ENCODE measurements around the gene PLEKHG1.

Gene PLEKHG1

DNA sequence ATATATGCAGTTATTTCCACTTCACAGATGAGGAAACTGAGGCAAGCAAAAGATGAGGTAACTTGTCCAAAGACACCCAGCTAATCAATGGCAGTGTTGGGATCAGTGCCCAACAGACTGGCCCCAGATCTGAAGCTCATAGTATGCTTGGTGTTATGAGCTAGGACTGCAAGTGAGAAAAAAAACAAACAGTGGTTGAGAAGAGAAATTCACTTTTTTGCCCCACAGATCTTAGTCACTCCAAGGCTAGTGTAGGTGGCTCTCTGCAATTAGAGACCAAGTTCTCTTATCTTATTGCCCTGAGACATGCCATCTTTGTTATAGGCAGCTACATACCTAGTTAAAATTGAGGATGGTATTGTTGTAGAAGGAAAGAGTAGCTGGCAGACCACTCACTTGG is 16.3 kb downstream of the PLEKHG1 start:
- no peak overlapping the region for H3K27ac ChIP-seq (ENCODE audit: low read depth, low read length)
- no peaks in the 10 kb centered on the region for H3K36me3 ChIP-seq (ENCODE audit: control insufficient read depth in 5 of 5, insufficient read depth in 5 of 5, low read length in 5 of 5)
- no peaks in the 10 kb centered on the region for H3K9me3 ChIP-seq (ENCODE audit: control insufficient read depth in 5 of 5, low read length in 5 of 5)
- peaks cover 0 to 31% (median 0%) of the 10 kb centered on the region in 5 donors for H3K4me1 ChIP-seq (ENCODE audit: control insufficient read depth in 5 of 5, insufficient read depth in 5 of 5, low read length in 5 of 5)
- H3K4me3 ChIP-seq (ENCODE audit: low read depth in 1 of 5, low read length in 5 of 5), result no peak overlapping the region
- H3K9ac ChIP-seq (ENCODE audit: low read length in 5 of 5), result no peak overlapping the region
- H3K27me3 ChIP-seq (ENCODE audit: control insufficient read depth in 5 of 5, insufficient read depth in 4 of 5, low read length in 5 of 5), result no peaks in the 10 kb centered on the region

DNA sequence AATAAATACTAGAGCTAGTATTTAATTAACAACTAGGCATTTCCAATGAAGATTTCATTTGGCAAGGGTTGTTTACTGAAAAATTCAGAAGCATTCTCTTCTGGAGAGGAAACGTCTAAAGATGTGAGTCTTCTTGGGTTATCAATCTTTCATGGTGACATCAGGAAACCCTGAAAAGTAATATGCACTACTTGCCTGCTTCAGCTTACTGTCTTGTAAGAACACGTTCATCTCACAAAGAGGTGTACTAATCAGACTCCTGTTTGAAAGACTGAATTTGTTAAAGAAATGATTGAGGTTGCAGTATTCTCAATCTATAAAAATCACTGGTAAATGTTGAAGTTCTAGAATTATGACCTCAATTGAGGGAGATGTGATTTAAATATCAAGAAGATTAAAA is 16.9 kb downstream of the PLEKHG1 start:
- no peaks in the 10 kb centered on the region for H3K36me3 ChIP-seq (ENCODE audit: control insufficient read depth in 5 of 5, insufficient read depth in 5 of 5, low read length in 5 of 5)
- peaks cover 0 to 35% (median 0%) of the 10 kb centered on the region in 5 donors for H3K4me1 ChIP-seq (ENCODE audit: control insufficient read depth in 5 of 5, insufficient read depth in 5 of 5, low read length in 5 of 5)
- no peak overlapping the region for H3K4me3 ChIP-seq (ENCODE audit: low read depth in 1 of 5, low read length in 5 of 5)
- no peak overlapping the region for H3K9ac ChIP-seq (ENCODE audit: low read length in 5 of 5)
- no peaks in the 10 kb centered on the region for H3K27me3 ChIP-seq (ENCODE audit: control insufficient read depth in 5 of 5, insufficient read depth in 4 of 5, low read length in 5 of 5)
- H3K27ac ChIP-seq (ENCODE audit: low read depth, low read length), result no peak overlapping the region
- no peaks in the 10 kb centered on the region for H3K9me3 ChIP-seq (ENCODE audit: control insufficient read depth in 5 of 5, low read length in 5 of 5)

DNA sequence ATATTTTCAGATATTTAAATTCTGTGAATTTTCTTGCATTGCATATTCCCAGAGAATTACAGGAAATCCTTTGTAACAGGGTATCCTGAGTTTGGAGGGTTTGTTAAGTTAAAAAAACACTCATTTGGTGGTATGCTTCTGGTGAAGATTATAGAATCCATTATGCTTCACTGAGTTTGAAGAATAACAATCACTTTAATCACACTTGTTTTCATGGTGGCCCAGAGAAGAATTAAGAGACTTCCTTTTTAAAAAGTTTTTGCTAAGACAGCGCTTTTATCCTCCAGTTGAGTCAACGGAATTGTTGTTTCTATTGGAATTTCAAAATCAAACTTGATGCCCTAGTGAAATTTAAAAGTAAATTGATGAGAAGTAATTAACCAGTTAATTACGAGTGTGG is 17.4 kb downstream of the PLEKHG1 start:
- H3K9ac ChIP-seq (ENCODE audit: low read length in 5 of 5), result no peak overlapping the region
- H3K27me3 ChIP-seq (ENCODE audit: control insufficient read depth in 5 of 5, insufficient read depth in 4 of 5, low read length in 5 of 5), result no peaks in the 10 kb centered on the region
- H3K4me3 ChIP-seq (ENCODE audit: low read depth in 1 of 5, low read length in 5 of 5), result no peak overlapping the region
- no peaks in the 10 kb centered on the region for H3K9me3 ChIP-seq (ENCODE audit: control insufficient read depth in 5 of 5, low read length in 5 of 5)
- peak overlapping the region; percentile 24 for H3K27ac ChIP-seq (ENCODE audit: low read depth, low read length)
- peaks cover 0 to 40% (median 0%) of the 10 kb centered on the region in 5 donors for H3K4me1 ChIP-seq (ENCODE audit: control insufficient read depth in 5 of 5, insufficient read depth in 5 of 5, low read length in 5 of 5)
- no peaks in the 10 kb centered on the region for H3K36me3 ChIP-seq (ENCODE audit: control insufficient read depth in 5 of 5, insufficient read depth in 5 of 5, low read length in 5 of 5)

DNA sequence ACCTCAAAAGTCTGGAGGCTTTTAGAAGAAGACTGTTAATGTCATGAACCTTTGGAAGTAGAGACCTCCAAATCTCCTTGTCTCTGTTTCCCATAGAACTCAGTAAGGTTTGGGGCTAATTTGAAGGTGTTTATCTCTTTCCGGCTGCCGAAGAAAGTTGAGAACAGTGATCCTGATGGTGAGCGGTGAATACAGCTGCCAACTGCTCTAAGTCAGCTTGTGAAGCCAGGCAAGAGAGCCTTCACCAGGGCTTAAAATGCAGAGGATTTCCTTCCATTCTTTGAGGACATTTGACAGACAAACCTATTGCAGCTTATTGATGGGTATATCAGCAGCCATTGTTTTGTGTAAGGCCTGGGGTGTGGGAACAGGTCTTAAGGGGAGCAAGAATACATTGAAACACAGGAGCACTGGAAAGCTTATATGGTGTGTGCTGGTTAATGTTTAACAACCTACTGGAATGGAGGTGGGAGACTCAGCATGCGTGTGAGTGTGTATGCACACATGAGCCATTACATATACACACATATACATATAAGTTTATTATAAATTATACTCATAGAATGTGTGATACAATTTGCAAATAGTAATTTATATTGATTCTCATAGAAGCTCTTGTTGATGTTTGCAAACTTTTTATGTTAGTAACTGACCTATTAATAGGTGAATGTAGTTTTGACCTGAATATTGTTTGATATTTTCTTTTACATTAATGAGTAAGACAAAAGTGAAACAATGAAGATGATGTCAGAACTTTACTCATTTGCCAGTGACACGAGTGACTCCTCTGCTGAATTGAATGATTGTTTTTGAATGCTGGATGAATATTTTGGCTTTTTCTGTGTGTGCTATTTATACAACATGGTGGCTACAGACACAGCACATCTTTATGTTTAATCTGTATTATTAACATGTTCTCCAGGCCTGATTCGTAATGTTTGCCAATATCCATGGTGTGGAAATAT is 18.1 kb downstream of the PLEKHG1 start:
- Histone ChIP-seq H3K36me3 (ENCODE audit: control insufficient read depth in 5 of 5, insufficient read depth in 5 of 5, low read length in 5 of 5) (no peaks in the 10 kb centered on the region), H3K9ac (ENCODE audit: low read length in 5 of 5) (peak overlapping the region in 1 of 5 donors; percentile 41), H3K27me3 (ENCODE audit: control insufficient read depth in 5 of 5, insufficient read depth in 4 of 5, low read length in 5 of 5) (no peaks in the 10 kb centered on the region), H3K27ac (ENCODE audit: low read depth, low read length) (peak overlapping the region; percentile 24), H3K4me3 (ENCODE audit: low read depth in 1 of 5, low read length in 5 of 5) (no peak overlapping the region), H3K9me3 (ENCODE audit: control insufficient read depth in 5 of 5, low read length in 5 of 5) (no peaks in the 10 kb centered on the region), H3K4me1 (ENCODE audit: control insufficient read depth in 5 of 5, insufficient read depth in 5 of 5, low read length in 5 of 5) (peaks cover 0 to 46% (median 0%) of the 10 kb centered on the region in 5 donors)

DNA sequence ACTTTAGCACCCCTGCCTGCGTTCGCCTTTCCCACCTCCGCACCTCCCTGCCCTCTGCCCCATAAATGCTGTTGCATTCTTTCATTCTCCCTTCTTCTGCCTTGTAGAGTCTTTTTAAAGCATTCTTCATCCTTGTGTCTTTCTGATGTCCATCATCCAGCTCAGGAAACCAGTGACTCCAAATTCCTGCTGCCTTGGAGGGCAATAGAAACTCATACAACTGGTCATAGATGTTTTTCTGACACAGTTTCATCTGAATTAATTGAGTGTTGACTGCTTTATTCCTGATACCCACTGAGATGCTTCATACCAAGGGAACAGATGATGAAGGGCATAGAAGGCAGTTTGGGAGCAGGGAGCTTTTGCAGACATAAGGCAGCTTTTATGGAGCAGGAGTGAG is 19.6 kb downstream of the PLEKHG1 start:
- Histone ChIP-seq H3K27me3 (ENCODE audit: control insufficient read depth in 5 of 5, insufficient read depth in 4 of 5, low read length in 5 of 5) (no peaks in the 10 kb centered on the region), H3K36me3 (ENCODE audit: control insufficient read depth in 5 of 5, insufficient read depth in 5 of 5, low read length in 5 of 5) (no peaks in the 10 kb centered on the region), H3K27ac (ENCODE audit: low read depth, low read length) (no peak overlapping the region), H3K9me3 (ENCODE audit: control insufficient read depth in 5 of 5, low read length in 5 of 5) (no peaks in the 10 kb centered on the region), H3K4me1 (ENCODE audit: control insufficient read depth in 5 of 5, insufficient read depth in 5 of 5, low read length in 5 of 5) (peaks cover 0 to 55% (median 0%) of the 10 kb centered on the region in 5 donors), H3K9ac (ENCODE audit: low read length in 5 of 5) (no peak overlapping the region), H3K4me3 (ENCODE audit: low read depth in 1 of 5, low read length in 5 of 5) (no peak overlapping the region)

DNA sequence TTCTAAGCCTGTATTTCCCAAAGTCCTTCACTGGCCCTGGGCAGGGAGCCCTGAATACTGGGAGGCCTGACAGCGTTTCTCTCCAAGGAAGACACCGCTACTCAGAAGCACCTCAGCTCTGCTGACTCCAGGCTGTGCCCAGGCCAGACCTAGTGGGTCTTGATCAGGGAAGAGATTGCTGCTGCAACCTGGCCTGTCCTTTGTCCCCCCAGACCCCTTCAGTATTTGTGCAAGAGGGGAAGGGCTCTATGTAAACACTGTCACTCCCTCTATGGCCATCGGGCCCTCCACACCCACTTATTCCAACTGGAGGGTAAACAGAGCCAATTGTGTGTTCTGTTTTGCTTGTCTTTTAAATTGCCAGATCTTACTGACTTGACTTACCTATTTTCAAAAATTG is 20.6 kb downstream of the PLEKHG1 start:
- H3K27ac ChIP-seq (ENCODE audit: low read depth, low read length), result no peak overlapping the region
- no peaks in the 10 kb centered on the region for H3K27me3 ChIP-seq (ENCODE audit: control insufficient read depth in 5 of 5, insufficient read depth in 4 of 5, low read length in 5 of 5)
- H3K4me3 ChIP-seq (ENCODE audit: low read depth in 1 of 5, low read length in 5 of 5), result no peak overlapping the region
- no peak overlapping the region for H3K9ac ChIP-seq (ENCODE audit: low read length in 5 of 5)
- peaks cover 0 to 55% (median 0%) of the 10 kb centered on the region in 5 donors for H3K4me1 ChIP-seq (ENCODE audit: control insufficient read depth in 5 of 5, insufficient read depth in 5 of 5, low read length in 5 of 5)
- H3K9me3 ChIP-seq (ENCODE audit: control insufficient read depth in 5 of 5, low read length in 5 of 5), result no peaks in the 10 kb centered on the region
- no peaks in the 10 kb centered on the region for H3K36me3 ChIP-seq (ENCODE audit: control insufficient read depth in 5 of 5, insufficient read depth in 5 of 5, low read length in 5 of 5)

DNA sequence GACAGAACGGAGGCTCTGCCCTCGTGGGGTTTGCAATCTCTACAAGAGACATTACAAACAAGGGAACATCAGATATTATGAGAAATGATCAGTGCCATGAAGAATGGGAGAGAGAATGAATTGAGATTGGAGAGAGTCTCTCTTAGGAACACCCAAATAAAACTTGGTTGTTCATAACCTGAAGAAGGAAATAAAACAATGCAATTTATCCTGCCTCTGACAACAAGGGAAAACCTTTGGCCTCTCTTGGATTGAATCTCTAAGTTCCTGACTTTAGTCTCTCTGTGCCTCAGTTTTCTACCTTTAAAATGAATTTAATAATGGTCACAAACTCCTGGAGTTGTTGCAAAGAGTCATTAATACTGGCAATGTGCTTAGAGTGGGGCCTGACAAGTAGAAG is 21.1 kb downstream of the PLEKHG1 start:
- H3K36me3 ChIP-seq (ENCODE audit: control insufficient read depth in 5 of 5, insufficient read depth in 5 of 5, low read length in 5 of 5), result no peaks in the 10 kb centered on the region
- H3K27me3 ChIP-seq (ENCODE audit: control insufficient read depth in 5 of 5, insufficient read depth in 4 of 5, low read length in 5 of 5), result no peaks in the 10 kb centered on the region
- H3K9ac ChIP-seq (ENCODE audit: low read length in 5 of 5), result no peak overlapping the region
- no peak overlapping the region for H3K4me3 ChIP-seq (ENCODE audit: low read depth in 1 of 5, low read length in 5 of 5)
- H3K4me1 ChIP-seq (ENCODE audit: control insufficient read depth in 5 of 5, insufficient read depth in 5 of 5, low read length in 5 of 5), result peaks cover 0 to 51% (median 0%) of the 10 kb centered on the region in 5 donors
- H3K9me3 ChIP-seq (ENCODE audit: control insufficient read depth in 5 of 5, low read length in 5 of 5), result no peaks in the 10 kb centered on the region
- no peak overlapping the region for H3K27ac ChIP-seq (ENCODE audit: low read depth, low read length)

DNA sequence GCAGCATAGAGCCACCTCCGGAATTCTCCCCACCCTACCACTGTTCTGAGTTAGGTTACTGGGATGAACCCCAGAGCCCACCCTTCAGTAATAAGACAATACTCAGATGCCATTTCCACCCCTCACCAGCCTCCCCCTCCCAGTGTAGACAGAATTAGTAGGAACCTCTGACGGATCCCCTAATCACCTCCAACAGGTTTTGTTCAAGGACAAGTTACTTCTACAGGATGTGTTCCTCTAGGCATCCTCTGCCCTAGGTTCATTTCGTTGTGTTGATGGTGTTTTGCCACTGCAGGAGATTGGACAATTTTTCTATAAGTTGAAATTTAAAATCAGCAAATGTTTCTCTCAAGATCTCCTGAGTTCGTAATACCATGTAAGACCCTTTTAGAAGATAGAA is 22.8 kb downstream of the PLEKHG1 start:
- Histone ChIP-seq H3K9me3 (ENCODE audit: control insufficient read depth in 5 of 5, low read length in 5 of 5) (no peaks in the 10 kb centered on the region), H3K27ac (ENCODE audit: low read depth, low read length) (peak overlapping the region; percentile 15), H3K36me3 (ENCODE audit: control insufficient read depth in 5 of 5, insufficient read depth in 5 of 5, low read length in 5 of 5) (no peaks in the 10 kb centered on the region), H3K4me1 (ENCODE audit: control insufficient read depth in 5 of 5, insufficient read depth in 5 of 5, low read length in 5 of 5) (peaks cover 0 to 60% (median under 1%) of the 10 kb centered on the region in 5 donors), H3K9ac (ENCODE audit: low read length in 5 of 5) (no peak overlapping the region), H3K27me3 (ENCODE audit: control insufficient read depth in 5 of 5, insufficient read depth in 4 of 5, low read length in 5 of 5) (no peaks in the 10 kb centered on the region), H3K4me3 (ENCODE audit: low read depth in 1 of 5, low read length in 5 of 5) (no peak overlapping the region)

DNA sequence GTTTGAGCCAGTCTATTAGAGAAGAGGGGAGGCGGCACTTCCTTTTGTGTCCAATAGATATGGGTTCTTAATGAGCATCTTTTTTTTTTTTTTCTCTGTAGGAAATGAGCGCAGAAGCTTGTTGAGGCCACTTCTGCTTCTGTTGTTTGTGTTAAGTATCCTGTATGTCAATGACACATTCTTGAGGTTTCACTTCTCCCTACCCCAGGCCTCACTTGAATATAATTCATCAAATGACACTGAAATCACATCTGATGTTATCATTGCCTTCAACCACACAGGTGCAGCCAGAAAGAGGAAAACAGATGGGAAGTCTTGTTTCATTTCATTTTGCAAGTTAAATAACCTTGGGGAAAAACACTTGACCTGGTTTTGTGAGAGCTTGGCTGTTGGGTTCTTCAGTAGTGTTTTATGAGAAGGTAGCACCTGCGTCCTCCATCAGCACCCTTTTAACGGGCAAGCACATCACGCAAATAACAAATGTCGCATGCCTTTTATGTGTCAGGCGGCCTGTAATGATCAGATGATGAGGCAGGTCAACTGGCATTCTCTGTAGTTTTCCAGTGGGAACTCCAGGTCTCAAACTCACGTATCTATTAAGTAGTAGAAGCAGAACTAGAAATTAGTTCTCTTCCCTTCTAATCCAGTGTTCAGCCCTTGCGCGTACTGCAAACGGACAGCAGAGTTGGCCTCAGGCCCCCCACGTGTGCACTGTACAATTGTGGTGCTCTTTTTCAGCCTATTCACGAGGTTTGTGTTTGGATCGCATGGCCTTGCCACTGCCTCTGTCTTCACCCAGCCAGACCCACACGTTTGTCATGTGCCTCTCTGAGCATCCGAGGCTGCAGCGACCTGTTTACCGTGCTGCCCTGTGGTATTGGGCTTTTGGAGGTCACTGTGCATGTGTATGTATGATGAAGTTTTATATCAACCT is 23.5 kb downstream of the PLEKHG1 start:
- no peaks in the 10 kb centered on the region for H3K27me3 ChIP-seq (ENCODE audit: control insufficient read depth in 5 of 5, insufficient read depth in 4 of 5, low read length in 5 of 5)
- H3K27ac ChIP-seq (ENCODE audit: low read depth, low read length), result peak overlapping the region; percentile 18
- no peak overlapping the region for H3K9ac ChIP-seq (ENCODE audit: low read length in 5 of 5)
- H3K36me3 ChIP-seq (ENCODE audit: control insufficient read depth in 5 of 5, insufficient read depth in 5 of 5, low read length in 5 of 5), result no peaks in the 10 kb centered on the region
- H3K4me3 ChIP-seq (ENCODE audit: low read depth in 1 of 5, low read length in 5 of 5), result no peak overlapping the region
- no peaks in the 10 kb centered on the region for H3K9me3 ChIP-seq (ENCODE audit: control insufficient read depth in 5 of 5, low read length in 5 of 5)
- H3K4me1 ChIP-seq (ENCODE audit: control insufficient read depth in 5 of 5, insufficient read depth in 5 of 5, low read length in 5 of 5), result peaks cover 0 to 64% (median 8%) of the 10 kb centered on the region in 5 donors

DNA sequence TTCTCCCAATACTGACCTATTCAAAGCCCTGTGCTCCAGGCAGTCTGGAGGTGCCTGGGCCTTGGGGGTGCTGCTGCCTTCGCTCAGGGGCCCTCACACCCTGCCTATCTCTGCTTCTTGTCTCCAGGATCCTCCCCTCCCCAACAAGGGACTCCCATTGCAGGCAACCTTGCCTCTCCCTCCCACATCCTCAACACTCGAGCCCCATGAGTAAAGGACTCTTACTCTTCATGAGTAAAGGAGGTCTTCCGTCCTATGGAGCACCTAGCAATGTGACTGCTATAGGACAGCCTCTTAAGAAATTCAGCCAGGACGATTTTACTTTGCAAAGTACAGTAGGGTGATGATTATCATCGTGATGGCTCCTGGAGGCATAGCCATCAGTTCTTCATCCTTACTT is 24.5 kb downstream of the PLEKHG1 start:
- Histone ChIP-seq H3K27ac (ENCODE audit: low read depth, low read length) (no peak overlapping the region), H3K27me3 (ENCODE audit: control insufficient read depth in 5 of 5, insufficient read depth in 4 of 5, low read length in 5 of 5) (no peaks in the 10 kb centered on the region), H3K9me3 (ENCODE audit: control insufficient read depth in 5 of 5, low read length in 5 of 5) (no peaks in the 10 kb centered on the region), H3K9ac (ENCODE audit: low read length in 5 of 5) (no peak overlapping the region), H3K4me1 (ENCODE audit: control insufficient read depth in 5 of 5, insufficient read depth in 5 of 5, low read length in 5 of 5) (peaks cover 0 to 63% (median 8%) of the 10 kb centered on the region in 5 donors), H3K36me3 (ENCODE audit: control insufficient read depth in 5 of 5, insufficient read depth in 5 of 5, low read length in 5 of 5) (no peaks in the 10 kb centered on the region), H3K4me3 (ENCODE audit: low read depth in 1 of 5, low read length in 5 of 5) (no peak overlapping the region)
